ENCODE results near the gene TDRD12.
"Not testable (repeated sequence)": the region's sequence is repeated elsewhere in the genome, so short reads cannot be mapped to it uniquely, and the experiment has no call there.

The TDRD12 gene

GRCh38 chr19:32746631-32747196, 27.1 kb downstream of the TDRD12 start:
- DNase-seq (ENCODE audit: low spot score): peak; percentile 43

DNA sequence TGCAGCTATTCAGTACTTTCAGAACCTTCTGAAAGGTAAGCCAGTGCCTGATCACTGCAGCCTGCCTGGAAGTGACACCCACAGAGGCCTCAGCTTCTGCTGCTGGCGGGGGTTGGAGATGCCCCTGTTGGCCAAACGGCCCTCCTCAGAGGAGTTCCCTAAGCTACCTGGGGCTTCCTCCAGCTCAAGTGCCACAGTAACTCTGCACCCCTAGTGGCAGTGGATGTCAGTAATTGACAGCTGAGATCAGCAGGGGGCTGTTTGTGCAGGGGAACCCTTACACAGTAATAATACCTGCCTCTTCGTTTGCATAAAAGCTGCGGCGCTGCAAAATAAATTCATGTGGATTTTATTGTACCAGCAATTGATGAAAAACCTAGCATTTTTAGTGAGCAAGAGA, 28.9 kb downstream of the TDRD12 start:
- DNase-seq (ENCODE audit: low spot score): no peak

DNA sequence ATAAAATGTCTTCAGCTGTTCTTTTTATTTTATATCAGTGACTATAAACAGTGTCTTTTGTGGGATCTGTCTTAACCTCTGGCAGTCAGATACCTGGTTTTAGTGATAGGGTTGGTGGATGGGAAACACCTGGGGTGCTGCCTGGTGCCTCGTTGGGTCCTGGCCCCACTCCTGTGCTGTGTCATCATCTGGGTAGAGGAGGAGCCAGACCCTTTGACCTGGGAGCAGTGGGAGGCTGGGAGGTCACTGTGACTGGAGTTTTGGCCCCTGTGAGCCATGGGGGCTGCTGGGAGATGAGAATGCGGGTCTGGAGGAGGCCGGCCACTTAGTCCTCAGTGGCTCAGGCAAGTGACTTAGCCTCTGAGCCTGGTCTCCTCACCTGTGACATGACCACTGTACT, 29.4 kb downstream of the TDRD12 start:
- DNase-seq (ENCODE audit: low spot score): no peak

GRCh38 chr19:32749361-32749760, 29.8 kb downstream of the TDRD12 start:
- no peak for DNase-seq (ENCODE audit: low spot score)

- no peak for DNase-seq (ENCODE audit: low spot score)
Measured at GRCh38 chr19:32750441-32751055, 31.0 kb downstream of the TDRD12 start.

GRCh38 chr19:32751066-32751465, 31.5 kb downstream of the TDRD12 start:
- no peak for DNase-seq (ENCODE audit: low spot score)

GRCh38 chr19:32757189-32757588, 37.6 kb downstream of the TDRD12 start:
- DNase-seq (ENCODE audit: low spot score): no peak

DNA sequence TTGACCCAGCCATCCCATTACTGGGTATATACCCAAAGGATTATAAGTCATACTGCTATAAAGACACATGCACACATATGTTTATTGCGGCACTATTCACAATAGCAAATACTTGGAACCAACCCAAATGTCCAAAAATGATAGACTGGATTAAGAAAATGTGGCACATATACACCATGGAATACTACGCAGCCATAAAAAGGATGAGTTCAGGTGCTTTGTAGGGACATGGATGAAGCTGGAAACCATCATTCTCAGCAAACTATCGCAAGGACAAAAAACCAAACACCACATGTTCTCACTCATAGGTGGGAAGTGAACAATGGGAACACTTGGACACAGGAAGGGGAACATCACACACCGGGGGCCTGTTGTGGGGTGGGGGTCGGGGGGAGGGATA, 45.8 kb downstream of the TDRD12 start:
- not testable (repeated sequence) for DNase-seq (ENCODE audit: low spot score)

GRCh38 chr19:32767951-32768679, 48.5 kb downstream of the TDRD12 start:
- DNase-seq (ENCODE audit: low spot score): no peak

DNA sequence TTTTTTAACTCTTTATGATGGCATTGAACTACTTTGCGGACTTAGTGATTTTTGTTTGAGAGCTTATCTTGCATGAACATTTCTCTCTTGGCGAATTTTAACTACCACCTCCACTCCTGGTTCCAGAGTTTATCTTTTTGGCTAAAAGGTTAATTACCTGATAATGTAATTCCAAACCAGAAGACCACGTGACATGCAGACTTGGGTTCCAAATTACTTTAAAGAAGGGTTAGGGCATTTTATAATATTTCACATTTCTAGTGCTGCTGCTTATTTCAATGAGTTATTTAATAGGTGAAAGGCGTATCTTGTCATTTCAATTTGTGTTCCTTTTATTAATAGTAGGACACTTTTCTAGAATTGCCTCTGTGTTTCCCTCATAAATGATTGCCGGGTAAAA, 52.0 kb downstream of the TDRD12 start:
- no peak for DNase-seq (ENCODE audit: low spot score)

DNA sequence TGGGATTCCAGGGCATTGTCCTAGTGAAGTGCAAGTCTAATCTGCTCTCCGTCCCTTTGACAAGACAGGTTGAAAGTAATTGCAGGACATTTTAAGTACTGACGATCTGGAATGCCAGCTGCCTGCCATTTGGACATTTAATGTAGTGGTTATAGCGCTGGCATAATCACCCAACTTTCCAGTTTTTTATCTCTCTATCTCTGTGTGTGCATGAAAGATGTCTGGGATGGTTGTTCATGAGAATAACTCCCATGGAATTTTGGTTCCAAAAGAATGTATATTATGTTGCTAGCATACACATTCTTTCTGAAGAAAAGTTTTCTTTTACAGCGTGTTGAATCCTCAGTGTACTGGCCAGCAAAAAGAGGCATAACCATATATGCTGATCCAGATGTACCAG, 53.6 kb downstream of the TDRD12 start:
- no peak for DNase-seq (ENCODE audit: low spot score)

DNA sequence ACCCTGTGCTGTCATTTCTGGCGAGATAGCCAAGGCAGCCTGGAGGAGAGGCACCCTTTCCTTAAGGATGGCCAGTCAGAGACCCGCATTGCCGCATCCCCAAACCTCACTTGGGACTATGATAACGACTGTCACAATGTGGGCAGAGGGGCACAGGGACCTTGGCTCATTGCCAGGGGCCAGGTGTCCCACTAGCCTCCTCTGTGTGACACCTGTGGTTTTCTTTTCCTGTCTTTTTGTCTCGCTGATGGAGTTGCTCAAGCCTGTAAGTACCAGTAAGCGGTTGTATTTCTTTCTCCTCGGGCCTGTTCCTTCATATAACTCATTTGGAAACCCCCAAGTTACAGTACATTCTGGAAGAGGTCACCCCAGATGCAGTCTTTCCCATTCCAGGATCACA, 59.5 kb downstream of the TDRD12 start:
- no peak for DNase-seq (ENCODE audit: low spot score)

GRCh38 chr19:32781280-32781679, 61.7 kb downstream of the TDRD12 start:
- no peak for DNase-seq (ENCODE audit: low spot score)

GRCh38 chr19:32782089-32782488, 62.5 kb downstream of the TDRD12 start:
- DNase-seq (ENCODE audit: low spot score): not testable (repeated sequence)

- DNase-seq (ENCODE audit: low spot score): not testable (repeated sequence)
Measured at GRCh38 chr19:32787161-32787813, 67.7 kb downstream of the TDRD12 start.

GRCh38 chr19:32787895-32788294, 68.3 kb downstream of the TDRD12 start:
- not testable (repeated sequence) for DNase-seq (ENCODE audit: low spot score)

GRCh38 chr19:32789429-32789828, 69.9 kb downstream of the TDRD12 start:
- no peak for DNase-seq (ENCODE audit: low spot score)

DNA sequence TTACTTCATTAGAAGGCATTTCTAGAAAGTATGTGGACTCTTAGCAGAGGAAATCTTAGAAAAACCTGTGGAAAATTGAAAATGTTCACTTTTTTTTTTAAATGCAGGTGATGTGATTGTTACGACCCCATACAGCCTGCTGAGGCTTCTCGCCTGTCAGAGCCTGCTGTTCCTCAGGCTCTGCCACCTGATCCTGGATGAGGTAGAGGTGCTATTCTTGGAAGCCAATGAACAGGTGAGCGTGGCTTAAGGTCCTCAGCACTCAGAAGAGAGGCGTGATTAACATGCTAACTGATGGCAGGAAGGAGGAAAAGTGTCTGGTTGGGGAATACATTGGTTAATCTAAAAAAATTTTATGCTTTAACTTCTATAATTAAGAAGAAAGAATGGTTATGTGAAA, 78.6 kb downstream of the TDRD12 start:
- DNase-seq (ENCODE audit: low spot score): no peak

GRCh38 chr19:32800191-32800590, 80.6 kb downstream of the TDRD12 start:
- no peak for DNase-seq (ENCODE audit: low spot score)

GRCh38 chr19:32800754-32801153, 81.2 kb downstream of the TDRD12 start:
- DNase-seq (ENCODE audit: low spot score): no peak

- no peak for DNase-seq (ENCODE audit: low spot score)
Measured at GRCh38 chr19:32802840-32803239, 83.3 kb downstream of the TDRD12 start.

- DNase-seq (ENCODE audit: low spot score): no peak
Measured at GRCh38 chr19:32808236-32808635, 88.7 kb downstream of the TDRD12 start.

- DNase-seq (ENCODE audit: low spot score): no peak
Measured at GRCh38 chr19:32809254-32809653, 89.7 kb downstream of the TDRD12 start.

Data from kidney tubule cell (primary cell).